ENCODE measurements around the gene ARID5A. TPM values are rescaled to one million over a fixed set of nuclear protein-coding genes. Genes with fewer than 3 reads are reported as not detected.

ARID5A gene
- total RNA-seq, 3 donors from 2014 or later: 4.8 to 17.6 (median 10.3) TPM

DNA sequence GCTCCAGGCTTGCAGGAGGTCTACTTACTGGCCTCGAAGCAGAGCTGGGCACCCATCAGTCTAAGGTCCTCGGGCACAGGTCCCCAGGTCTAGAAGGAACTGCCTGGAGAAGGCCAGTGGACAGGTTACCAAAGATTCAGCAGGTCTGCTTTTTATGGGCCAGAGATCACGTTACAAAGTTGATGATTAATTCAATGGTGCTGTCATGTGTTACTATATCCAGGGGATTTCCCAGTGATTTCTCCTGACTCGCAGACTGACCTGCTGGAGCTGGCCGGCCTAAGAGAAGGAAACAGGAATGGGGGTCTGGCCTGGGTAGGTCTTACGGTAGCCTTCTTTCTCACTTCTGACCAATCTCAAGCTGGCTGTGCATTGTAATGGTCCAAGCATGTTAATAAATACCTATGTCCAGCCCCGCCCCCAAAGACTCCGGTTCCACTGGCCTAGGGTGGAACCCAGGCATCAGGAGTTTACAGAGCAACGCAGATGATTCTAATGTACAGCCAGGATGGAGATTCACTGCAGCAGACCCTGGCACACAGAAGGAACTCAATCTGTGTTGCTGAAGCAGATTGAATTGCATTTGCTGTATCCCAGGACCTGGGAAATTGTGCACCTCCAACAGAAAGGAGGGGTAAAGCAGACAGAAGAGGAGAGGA is 31.2 kb upstream of the ARID5A start, which contains the start of gene NEURL3:
Gene NEURL3, minus strand, starts transcription at position 127 of the 659 bp plus-strand sequence. Its CDS starts 71 bp downstream, at position 56.
- Histone ChIP-seq H3K36me3 (ENCODE audit: low read depth) (no peaks in the 10 kb centered on the region), H3K4me3 (no peak within 1 kb of the TSS), H3K4me1 (ENCODE audit: low read depth) (peaks cover 33% of the 10 kb centered on the region), H3K9me3 (no peaks in the 10 kb centered on the region)
- intact Hi-C loops (cut with DNase I, micrococcal nuclease): loop anchor here in 1 of 2 donors (5.0 kb wide), 1 partner anchor 98 kb away; no protein-coding TSS in a partner anchor
- TF ChIP-seq, protein P1, sequence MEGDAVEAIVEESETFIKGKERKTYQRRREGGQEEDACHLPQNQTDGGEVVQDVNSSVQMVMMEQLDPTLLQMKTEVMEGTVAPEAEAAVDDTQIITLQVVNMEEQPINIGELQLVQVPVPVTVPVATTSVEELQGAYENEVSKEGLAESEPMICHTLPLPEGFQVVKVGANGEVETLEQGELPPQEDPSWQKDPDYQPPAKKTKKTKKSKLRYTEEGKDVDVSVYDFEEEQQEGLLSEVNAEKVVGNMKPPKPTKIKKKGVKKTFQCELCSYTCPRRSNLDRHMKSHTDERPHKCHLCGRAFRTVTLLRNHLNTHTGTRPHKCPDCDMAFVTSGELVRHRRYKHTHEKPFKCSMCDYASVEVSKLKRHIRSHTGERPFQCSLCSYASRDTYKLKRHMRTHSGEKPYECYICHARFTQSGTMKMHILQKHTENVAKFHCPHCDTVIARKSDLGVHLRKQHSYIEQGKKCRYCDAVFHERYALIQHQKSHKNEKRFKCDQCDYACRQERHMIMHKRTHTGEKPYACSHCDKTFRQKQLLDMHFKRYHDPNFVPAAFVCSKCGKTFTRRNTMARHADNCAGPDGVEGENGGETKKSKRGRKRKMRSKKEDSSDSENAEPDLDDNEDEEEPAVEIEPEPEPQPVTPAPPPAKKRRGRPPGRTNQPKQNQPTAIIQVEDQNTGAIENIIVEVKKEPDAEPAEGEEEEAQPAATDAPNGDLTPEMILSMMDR (IDR thresholded peaks at IDR 0.05): no peak
- ATAC-seq: peak; percentile 69
- DNase-seq: peak; percentile 55 to 77 (median 61)

GRCh38 chr2:96506016-96506906 is 30.3 kb upstream of the ARID5A start:
- TF ChIP-seq, protein P1 (IDR thresholded peaks at IDR 0.05): no peak

DNA sequence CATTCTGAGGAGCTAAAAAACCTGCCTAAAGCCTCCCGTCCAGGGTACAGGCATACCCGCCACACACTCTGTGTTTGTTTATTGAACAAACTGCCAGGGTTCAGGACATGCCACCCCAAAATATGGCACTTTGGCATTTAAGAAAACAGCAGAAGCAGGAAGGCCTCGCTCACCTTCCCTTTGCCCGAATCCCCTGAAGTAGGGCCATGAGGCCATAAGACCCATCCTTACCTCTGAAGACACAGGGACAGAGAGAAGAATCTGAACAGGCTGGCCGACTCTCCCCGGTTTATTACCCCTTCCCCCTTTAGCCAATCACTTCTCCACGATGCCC is 29.7 kb upstream of the ARID5A start:
- Histone ChIP-seq H3K36me3 (ENCODE audit: low read depth) (no peaks in the 10 kb centered on the region), H3K4me3 (no peak overlapping the region), H3K9me3 (no peaks in the 10 kb centered on the region), H3K4me1 (ENCODE audit: low read depth) (peaks cover 30% of the 10 kb centered on the region)
- DNase-seq (no peak), ATAC-seq (no peak)
- intact Hi-C loops (cut with DNase I, micrococcal nuclease): loop anchor here in 1 of 2 donors (5.0 kb wide), 1 partner anchor 100 kb away; no protein-coding TSS in a partner anchor
- TF ChIP-seq, protein P1 (IDR thresholded peaks at IDR 0.05): no peak

More at GRCh38 chr2:96506016-96506906, 30.3 kb upstream of the ARID5A start:
- no peaks in the 10 kb centered on the region for H3K9me3 ChIP-seq
- no peaks in the 10 kb centered on the region for H3K36me3 ChIP-seq (ENCODE audit: low read depth)
- intact Hi-C loops (cut with DNase I, micrococcal nuclease): loop anchor here in 1 of 2 donors (5.0 kb wide), 1 partner anchor 99 kb away; no protein-coding TSS in a partner anchor
- no peak for ATAC-seq
- no peak overlapping the region for H3K4me3 ChIP-seq
- H3K4me1 ChIP-seq (ENCODE audit: low read depth): peaks cover 33% of the 10 kb centered on the region
- DNase-seq: no peak

- H3K36me3 ChIP-seq (ENCODE audit: low read depth): no peaks in the 10 kb centered on the region
- peak; percentile 76 for ATAC-seq
- intact Hi-C loops (cut with DNase I, micrococcal nuclease): loop anchor here in 1 of 2 donors (5.0 kb wide), 1 partner anchor 101 kb away; no protein-coding TSS in a partner anchor
- peaks cover 19% of the 10 kb centered on the region for H3K4me1 ChIP-seq (ENCODE audit: low read depth)
- no peak overlapping the region for H3K4me3 ChIP-seq
- peak; percentile 84 to 87 (median 85) for DNase-seq
- H3K9me3 ChIP-seq: no peaks in the 10 kb centered on the region
- TF ChIP-seq, protein P1 (IDR thresholded peaks at IDR 0.05): peak; percentile 98
Observed at GRCh38 chr2:96507957-96508520, 28.5 kb upstream of the ARID5A start.

GRCh38 chr2:96508521-96509113 is 27.9 kb upstream of the ARID5A start:
- DNase-seq (peak in 1 of 3 donors; percentile 46), ATAC-seq (no peak)
- TF ChIP-seq, protein P1 (IDR thresholded peaks at IDR 0.05): no peak
- Histone ChIP-seq H3K4me3 (no peak overlapping the region), H3K9me3 (no peaks in the 10 kb centered on the region), H3K4me1 (ENCODE audit: low read depth) (peaks cover 15% of the 10 kb centered on the region), H3K36me3 (ENCODE audit: low read depth) (no peaks in the 10 kb centered on the region)
- intact Hi-C loops (cut with DNase I, micrococcal nuclease): loop anchor here in 1 of 2 donors (5.0 kb wide), 1 partner anchor 101 kb away; no protein-coding TSS in a partner anchor

Data from mucosa of descending colon (tissue), 3 donors.